Measurements from ENCODE around the gene PCP4L1. TPM values are rescaled to one million over a fixed set of nuclear protein-coding genes. Genes with fewer than 3 reads are reported as not detected.

PCP4L1 gene
- total RNA-seq, 1 experiment from 2014 or later = not detected

- no peak for DNase-seq (ENCODE audit: low read depth in 1 of 2, low spot score in 2 of 2)
- peaks cover 6% of the 10 kb centered on the region; the same call in 1 of the 2 replicates for H3K27me3 ChIP-seq (replicated peaks)
- no peaks in the 10 kb centered on the region for H3K9me3 ChIP-seq (replicated peaks)
- no peak overlapping the region for H3K4me3 ChIP-seq
- H3K4me1 ChIP-seq (replicated peaks) = no peaks in the 10 kb centered on the region
- no peaks in the 10 kb centered on the region for H3K36me3 ChIP-seq
- no peak overlapping the region for H3K27ac ChIP-seq
These were observed 8.3 kb downstream of the PCP4L1 start for GRCh38 chr1:161266836-161267235.

- Histone ChIP-seq H3K27ac (no peak overlapping the region), H3K27me3 (replicated peaks) (peaks cover 6% of the 10 kb centered on the region; the same call in 1 of the 2 replicates), H3K4me3 (no peak overlapping the region), H3K4me1 (replicated peaks) (no peaks in the 10 kb centered on the region), H3K9me3 (replicated peaks) (no peaks in the 10 kb centered on the region), H3K36me3 (no peaks in the 10 kb centered on the region)
- no peak for DNase-seq (ENCODE audit: low read depth in 1 of 2, low spot score in 2 of 2)
These were observed 8.8 kb downstream of the PCP4L1 start for GRCh38 chr1:161267321-161267720.

- Histone ChIP-seq H3K4me1 (replicated peaks) (no peaks in the 10 kb centered on the region), H3K27ac (no peak overlapping the region), H3K9me3 (replicated peaks) (no peaks in the 10 kb centered on the region), H3K4me3 (no peak overlapping the region), H3K27me3 (replicated peaks) (peaks cover 18% of the 10 kb centered on the region), H3K36me3 (no peaks in the 10 kb centered on the region)
- no peak for DNase-seq (ENCODE audit: low read depth in 1 of 2, low spot score in 2 of 2)
These were observed 14.9 kb downstream of the PCP4L1 start for GRCh38 chr1:161273402-161273801.

GRCh38 chr1:161274874-161275273 is 16.3 kb downstream of the PCP4L1 start:
- Histone ChIP-seq H3K36me3 (no peaks in the 10 kb centered on the region), H3K4me1 (replicated peaks) (no peaks in the 10 kb centered on the region), H3K27me3 (replicated peaks) (peaks cover 20% of the 10 kb centered on the region), H3K9me3 (replicated peaks) (no peaks in the 10 kb centered on the region), H3K27ac (no peak overlapping the region), H3K4me3 (no peak overlapping the region)
- no peak for DNase-seq (ENCODE audit: low read depth in 1 of 2, low spot score in 2 of 2)

GRCh38 chr1:161282991-161283390 is 24.4 kb downstream of the PCP4L1 start:
- Histone ChIP-seq H3K4me3 (no peak overlapping the region), H3K9me3 (replicated peaks) (no peaks in the 10 kb centered on the region), H3K4me1 (replicated peaks) (no peaks in the 10 kb centered on the region), H3K36me3 (no peaks in the 10 kb centered on the region), H3K27me3 (replicated peaks) (peaks cover 21% of the 10 kb centered on the region), H3K27ac (no peak overlapping the region)
- no peak for DNase-seq (ENCODE audit: low read depth in 1 of 2, low spot score in 2 of 2)

- peaks cover 19% of the 10 kb centered on the region for H3K27me3 ChIP-seq (replicated peaks)
- no peak for DNase-seq (ENCODE audit: low read depth in 1 of 2, low spot score in 2 of 2)
- no peak overlapping the region for H3K4me3 ChIP-seq
- H3K36me3 ChIP-seq = no peaks in the 10 kb centered on the region
- no peaks in the 10 kb centered on the region for H3K4me1 ChIP-seq (replicated peaks)
- H3K27ac ChIP-seq = no peak overlapping the region
- no peaks in the 10 kb centered on the region for H3K9me3 ChIP-seq (replicated peaks)
These were observed 26.6 kb downstream of the PCP4L1 start for GRCh38 chr1:161285113-161285512.

GRCh38 chr1:161285521-161285920 is 27.0 kb downstream of the PCP4L1 start:
- no peak overlapping the region for H3K27ac ChIP-seq
- DNase-seq (ENCODE audit: low read depth in 1 of 2, low spot score in 2 of 2) = no peak
- H3K4me3 ChIP-seq = no peak overlapping the region
- peaks cover 19% of the 10 kb centered on the region for H3K27me3 ChIP-seq (replicated peaks)
- no peaks in the 10 kb centered on the region for H3K9me3 ChIP-seq (replicated peaks)
- H3K4me1 ChIP-seq (replicated peaks) = no peaks in the 10 kb centered on the region
- no peaks in the 10 kb centered on the region for H3K36me3 ChIP-seq

- Histone ChIP-seq H3K4me3 (no peak overlapping the region), H3K9me3 (replicated peaks) (no peaks in the 10 kb centered on the region; the same call in 1 of the 2 replicates), H3K4me1 (replicated peaks) (no peaks in the 10 kb centered on the region), H3K36me3 (no peaks in the 10 kb centered on the region), H3K27ac (no peak overlapping the region), H3K27me3 (replicated peaks) (peaks cover 16% of the 10 kb centered on the region)
- no peak for DNase-seq (ENCODE audit: low read depth in 1 of 2, low spot score in 2 of 2)
These were observed 29.0 kb downstream of the PCP4L1 start for GRCh38 chr1:161287482-161288054.

- no peak overlapping the region for H3K27ac ChIP-seq
- H3K9me3 ChIP-seq (replicated peaks) = peaks cover 2% of the 10 kb centered on the region; the same call in 1 of the 2 replicates
- no peaks in the 10 kb centered on the region for H3K27me3 ChIP-seq (replicated peaks)
- no peaks in the 10 kb centered on the region for H3K4me1 ChIP-seq (replicated peaks)
- H3K36me3 ChIP-seq = no peaks in the 10 kb centered on the region
- H3K4me3 ChIP-seq = no peak overlapping the region
- DNase-seq (ENCODE audit: low read depth in 1 of 2, low spot score in 2 of 2) = no peak
These were observed 32.2 kb downstream of the PCP4L1 start for GRCh38 chr1:161290779-161291178.

- Histone ChIP-seq H3K36me3 (no peaks in the 10 kb centered on the region), H3K27me3 (replicated peaks) (no peaks in the 10 kb centered on the region), H3K4me1 (replicated peaks) (no peaks in the 10 kb centered on the region), H3K27ac (no peak overlapping the region), H3K9me3 (replicated peaks) (0 out of 2 replicates have a peak, but pooled peaks cover 2% of the 10 kb centered on the region), H3K4me3 (no peak overlapping the region)
- DNase-seq (ENCODE audit: low read depth in 1 of 2, low spot score in 2 of 2) = no peak
These were observed 38.9 kb downstream of the PCP4L1 start for GRCh38 chr1:161297415-161297814.

GRCh38 chr1:161298116-161298515 is 39.6 kb downstream of the PCP4L1 start:
- Histone ChIP-seq H3K4me1 (replicated peaks) (no peaks in the 10 kb centered on the region), H3K4me3 (no peak overlapping the region), H3K27ac (no peak overlapping the region), H3K9me3 (replicated peaks) (0 out of 2 replicates have a peak, but pooled peaks cover 2% of the 10 kb centered on the region), H3K27me3 (replicated peaks) (no peaks in the 10 kb centered on the region), H3K36me3 (no peaks in the 10 kb centered on the region)
- DNase-seq (ENCODE audit: low read depth in 1 of 2, low spot score in 2 of 2) = no peak

- no peak overlapping the region for H3K27ac ChIP-seq
- H3K9me3 ChIP-seq (replicated peaks) = 0 out of 2 replicates have a peak, but pooled peaks cover 2% of the 10 kb centered on the region
- no peak for DNase-seq (ENCODE audit: low read depth in 1 of 2, low spot score in 2 of 2)
- H3K4me3 ChIP-seq = no peak overlapping the region
- H3K36me3 ChIP-seq = no peaks in the 10 kb centered on the region
- H3K27me3 ChIP-seq (replicated peaks) = no peaks in the 10 kb centered on the region
- H3K4me1 ChIP-seq (replicated peaks) = no peaks in the 10 kb centered on the region
These were observed 40.8 kb downstream of the PCP4L1 start for GRCh38 chr1:161299347-161299746.

GRCh38 chr1:161300478-161300877 is 41.9 kb downstream of the PCP4L1 start:
- Histone ChIP-seq H3K27me3 (replicated peaks) (no peaks in the 10 kb centered on the region), H3K27ac (no peak overlapping the region), H3K36me3 (no peaks in the 10 kb centered on the region), H3K9me3 (replicated peaks) (0 out of 2 replicates have a peak, but pooled peaks cover under 1% of the 10 kb centered on the region), H3K4me3 (no peak overlapping the region), H3K4me1 (replicated peaks) (no peaks in the 10 kb centered on the region)
- DNase-seq (ENCODE audit: low read depth in 1 of 2, low spot score in 2 of 2) = no peak

- Histone ChIP-seq H3K9me3 (replicated peaks) (no peaks in the 10 kb centered on the region), H3K4me1 (replicated peaks) (peaks cover 5% of the 10 kb centered on the region; the same call in 1 of the 2 replicates), H3K4me3 (no peak overlapping the region), H3K27me3 (replicated peaks) (no peaks in the 10 kb centered on the region), H3K36me3 (no peaks in the 10 kb centered on the region), H3K27ac (no peak overlapping the region)
- no peak for DNase-seq (ENCODE audit: low read depth in 1 of 2, low spot score in 2 of 2)
These were observed 46.7 kb downstream of the PCP4L1 start for GRCh38 chr1:161304927-161305866.

Measured in SJSA1 (cell line).